AG10803 (cell line): Measurements from ENCODE around the gene PMEPA1.

Experiments used
- DNase-seq: peaks from one replicate; pipeline ENCODE4 v3.0.0; 2010; ENCODE audit warnings: low read depth
- H3K4me3 ChIP-seq: 2 replicates; pipeline ENCODE4 v1.5.1; 2011; ENCODE audit warnings: mild to moderate bottlenecking, low read length, control low read depth
- TF ChIP-seq, protein P1 (sequence below): conservative IDR thresholded peaks from 2 replicates; pipeline ENCODE4 v1.5.1; 2011; ENCODE audit warnings: mild to moderate bottlenecking, low read length, control low read depth, inconsistent platforms

PMEPA1 gene

DNA sequence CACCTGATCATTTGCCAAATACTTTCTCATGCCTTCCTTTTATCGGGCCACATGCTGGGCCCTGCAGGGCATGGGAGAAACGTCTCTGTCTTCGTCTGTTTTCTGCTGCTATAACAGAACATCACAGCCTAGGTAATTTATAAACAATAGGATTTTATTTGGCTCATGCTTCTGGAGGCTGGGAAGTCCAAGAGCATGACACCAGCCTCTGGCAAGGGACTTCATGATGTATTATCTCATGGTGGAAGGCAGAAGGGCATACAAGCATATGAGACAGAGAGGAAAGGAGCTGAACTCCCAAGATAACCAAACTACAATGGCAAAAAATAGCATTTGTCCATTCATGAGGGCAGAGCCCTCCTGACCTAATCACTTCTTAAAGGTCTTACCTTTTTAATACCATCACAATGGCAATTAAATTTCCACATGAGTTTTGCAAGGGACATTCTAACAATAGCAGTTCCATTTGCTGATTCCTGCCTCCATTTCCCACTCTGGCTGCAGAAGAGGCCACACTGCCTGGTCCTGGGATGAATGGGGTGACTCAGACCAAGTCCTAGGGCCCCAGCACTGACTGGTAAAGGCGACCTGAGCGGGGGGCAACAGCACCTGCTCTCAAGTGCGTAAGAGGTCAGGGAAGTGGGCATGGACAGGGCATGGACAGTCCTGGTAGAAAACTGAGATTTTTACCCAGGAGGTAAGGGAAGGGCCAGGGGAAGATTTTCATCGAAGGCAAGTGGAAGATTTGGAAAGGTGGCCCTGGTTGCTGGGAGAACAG lies 84.4 kb downstream of the PMEPA1 start:
- no peak for DNase-seq
- no peak overlapping the region for H3K4me3 ChIP-seq
- TF ChIP-seq, protein P1, sequence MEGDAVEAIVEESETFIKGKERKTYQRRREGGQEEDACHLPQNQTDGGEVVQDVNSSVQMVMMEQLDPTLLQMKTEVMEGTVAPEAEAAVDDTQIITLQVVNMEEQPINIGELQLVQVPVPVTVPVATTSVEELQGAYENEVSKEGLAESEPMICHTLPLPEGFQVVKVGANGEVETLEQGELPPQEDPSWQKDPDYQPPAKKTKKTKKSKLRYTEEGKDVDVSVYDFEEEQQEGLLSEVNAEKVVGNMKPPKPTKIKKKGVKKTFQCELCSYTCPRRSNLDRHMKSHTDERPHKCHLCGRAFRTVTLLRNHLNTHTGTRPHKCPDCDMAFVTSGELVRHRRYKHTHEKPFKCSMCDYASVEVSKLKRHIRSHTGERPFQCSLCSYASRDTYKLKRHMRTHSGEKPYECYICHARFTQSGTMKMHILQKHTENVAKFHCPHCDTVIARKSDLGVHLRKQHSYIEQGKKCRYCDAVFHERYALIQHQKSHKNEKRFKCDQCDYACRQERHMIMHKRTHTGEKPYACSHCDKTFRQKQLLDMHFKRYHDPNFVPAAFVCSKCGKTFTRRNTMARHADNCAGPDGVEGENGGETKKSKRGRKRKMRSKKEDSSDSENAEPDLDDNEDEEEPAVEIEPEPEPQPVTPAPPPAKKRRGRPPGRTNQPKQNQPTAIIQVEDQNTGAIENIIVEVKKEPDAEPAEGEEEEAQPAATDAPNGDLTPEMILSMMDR, result no peak

DNA sequence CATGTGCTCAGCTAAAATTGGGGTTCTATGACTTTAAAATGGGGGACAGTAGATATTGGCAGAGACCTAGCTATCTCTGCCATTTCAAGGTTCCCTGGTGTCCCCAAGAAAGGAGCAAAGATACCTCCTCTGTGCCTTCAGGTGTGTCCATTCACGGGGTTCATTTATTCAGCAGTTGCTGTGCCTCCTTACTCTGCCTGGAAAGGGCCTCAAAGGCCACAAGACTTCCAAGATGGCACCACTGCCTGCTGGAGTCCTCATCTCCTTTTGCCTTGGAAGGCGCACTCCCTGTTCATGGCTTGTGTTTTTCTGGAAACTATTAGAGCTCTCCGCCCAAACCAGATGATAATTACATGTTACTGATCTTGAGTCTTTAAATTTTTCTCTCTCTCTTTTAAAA lies 85.7 kb downstream of the PMEPA1 start:
- DNase-seq, result no peak
- TF ChIP-seq, protein P1, result no peak
- H3K4me3 ChIP-seq, result no peak overlapping the region

DNA sequence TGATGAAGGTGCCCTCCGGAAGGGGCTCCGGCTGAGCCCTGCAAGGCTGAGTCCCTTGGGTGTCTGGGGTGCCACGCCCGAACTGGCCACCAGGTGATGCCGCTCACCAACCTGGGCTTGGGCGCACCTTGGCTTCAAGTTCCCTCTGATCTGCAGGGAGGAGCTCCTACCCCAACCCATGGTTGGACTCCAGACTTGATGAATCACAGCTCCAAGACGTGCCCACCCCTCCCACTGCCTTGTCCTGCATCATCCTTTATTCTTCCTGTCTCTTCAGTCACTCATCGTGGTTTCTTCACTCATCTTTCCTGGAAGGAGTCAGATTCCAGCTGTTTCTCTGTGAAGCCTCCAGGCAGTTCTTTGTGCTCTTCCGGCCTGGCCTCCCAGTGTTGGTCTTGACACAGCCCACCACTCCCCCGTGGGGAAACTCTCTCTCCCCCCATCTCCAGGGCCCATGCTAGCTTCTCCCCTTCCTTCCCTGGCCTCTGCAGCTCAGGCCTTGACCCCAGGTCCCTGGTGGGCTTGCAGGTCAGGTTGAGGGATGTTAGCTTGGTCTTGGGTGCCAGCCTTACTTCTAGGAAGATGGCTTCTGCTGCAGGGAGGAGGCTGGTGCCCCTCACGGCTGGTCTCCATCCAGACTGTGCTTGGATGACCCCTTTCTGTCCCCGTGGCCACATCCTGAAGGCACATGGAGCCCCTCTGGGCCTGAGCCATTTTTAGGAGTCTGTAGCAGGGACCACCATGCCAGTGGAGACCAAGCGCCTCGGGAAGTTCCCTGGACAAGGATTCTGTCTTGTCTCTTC lies 87.0 kb downstream of the PMEPA1 start:
- H3K4me3 ChIP-seq, result no peak overlapping the region
- TF ChIP-seq, protein P1, result peak; percentile 67
- DNase-seq, result peak; percentile 42

DNA sequence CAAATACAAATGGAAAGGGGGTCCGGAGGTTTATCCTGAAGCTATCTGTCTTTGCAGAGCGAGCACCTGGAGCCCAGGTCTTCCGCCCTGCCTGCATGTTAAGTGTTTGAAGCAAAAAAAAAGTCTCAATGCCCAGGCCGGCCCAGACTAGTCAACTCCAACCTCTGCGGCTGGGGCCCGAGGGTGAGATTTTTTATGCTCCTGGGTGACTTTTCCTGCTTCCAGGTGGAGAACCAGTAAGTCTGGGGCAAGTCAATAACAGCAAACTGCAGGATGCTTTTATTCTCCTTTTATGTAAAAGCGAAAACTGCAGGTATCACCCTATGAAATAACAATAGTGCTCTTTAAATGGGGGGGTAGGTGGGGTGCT lies 87.6 kb downstream of the PMEPA1 start:
- TF ChIP-seq, protein P1, result no peak
- no peak for DNase-seq
- no peak overlapping the region for H3K4me3 ChIP-seq

DNA sequence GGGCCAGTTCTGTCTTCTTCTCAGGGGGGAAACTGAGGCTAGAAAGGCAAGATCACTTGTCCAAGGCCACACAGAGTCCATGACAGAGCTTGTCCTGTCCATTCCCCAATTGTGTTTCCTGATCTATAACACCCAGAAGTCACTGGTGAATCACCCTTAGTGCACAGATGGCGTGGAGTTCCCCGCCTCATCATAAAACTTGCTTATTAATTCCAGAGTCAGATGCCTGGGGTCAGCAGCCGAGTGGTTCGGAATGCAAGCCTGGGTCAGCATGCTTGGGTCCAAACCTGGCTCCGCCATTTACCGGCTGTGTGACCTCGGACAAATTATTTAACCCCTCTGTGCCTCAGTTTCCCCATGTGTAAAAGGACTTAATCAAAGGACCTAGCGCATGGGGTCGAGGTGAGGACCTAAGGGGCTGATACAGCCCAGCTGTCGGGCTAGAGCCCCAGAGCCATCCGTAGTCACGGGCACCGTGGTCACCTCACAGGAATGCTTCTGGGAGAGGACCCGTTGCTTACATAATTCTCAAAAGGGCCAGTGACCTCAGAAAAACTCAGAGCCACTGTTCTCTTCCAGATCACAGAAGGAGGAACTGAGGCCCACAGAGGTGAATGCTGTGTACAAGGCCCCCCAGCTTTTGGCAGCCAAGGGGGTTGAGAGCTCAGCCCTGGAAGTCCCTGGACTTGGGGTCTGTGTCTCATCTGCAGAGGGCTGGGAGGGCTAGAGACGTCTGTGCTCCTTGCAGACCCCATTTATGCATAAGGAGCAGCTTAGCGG lies 88.2 kb downstream of the PMEPA1 start:
- no peak overlapping the region for H3K4me3 ChIP-seq
- TF ChIP-seq, protein P1, result no peak
- DNase-seq, result peak; percentile 14

DNA sequence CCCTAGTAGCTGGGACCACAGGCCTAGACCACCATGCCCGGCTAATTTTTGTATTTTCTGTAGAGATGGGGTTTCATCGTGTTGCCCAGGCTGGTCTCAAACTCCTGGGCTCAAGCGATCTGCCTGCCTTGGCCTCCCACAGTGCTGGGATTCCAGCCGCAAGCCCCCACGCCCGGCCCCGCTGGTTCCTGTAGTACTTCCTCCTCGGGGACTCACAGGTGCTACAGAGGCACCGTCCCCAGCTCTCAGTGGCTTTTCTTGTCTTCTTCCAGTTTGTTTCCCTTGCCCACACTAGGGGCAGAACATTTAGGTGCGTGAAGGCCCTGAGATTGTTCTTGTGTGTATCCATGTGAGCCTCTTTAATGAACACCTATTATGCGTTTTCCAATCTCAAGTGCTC lies 88.8 kb downstream of the PMEPA1 start:
- no peak for DNase-seq
- H3K4me3 ChIP-seq, result no peak overlapping the region
- TF ChIP-seq, protein P1, result no peak
